HTERT RPE-1 (cell line): Measurements from ENCODE around the gene MATN4.
"Not testable (repeated sequence)": the region's sequence is repeated elsewhere in the genome, so short reads cannot be mapped to it uniquely, and the experiment has no call there.

Experiments used
- in situ Hi-C: fragments of 300-500 bp; cut with MboI; formaldehyde crosslinking; loops from 4 replicates; pipeline ENCODE4 v1.14.3; 2020; ENCODE audit warnings: low sequenced_read_pairs

MATN4 gene

GRCh38 chr20:45308117-45308778, at the start of gene MATN4:
Gene MATN4 (minus strand): TSS chr20:45308299. CDS start chr20:45305582, 2,717 bp downstream.
- in situ Hi-C loops, result no loop called here

- in situ Hi-C loops, result no loop called here
Observed at GRCh38 chr20:45355209-45356084, 47.3 kb upstream of the MATN4 start.

GRCh38 chr20:45354423-45355208, 46.5 kb upstream of the MATN4 start:
- in situ Hi-C loops, result no loop called here

- in situ Hi-C loops, result no loop called here
Observed at GRCh38 chr20:45353746-45354145, 45.6 kb upstream of the MATN4 start.

GRCh38 chr20:45352729-45353128, 44.6 kb upstream of the MATN4 start:
- in situ Hi-C loops, result no loop called here

GRCh38 chr20:45350795-45351194, 42.7 kb upstream of the MATN4 start:
- in situ Hi-C loops, result not testable (repeated sequence)

- in situ Hi-C loops, result no loop called here
Observed at GRCh38 chr20:45350217-45350616, 42.1 kb upstream of the MATN4 start.

GRCh38 chr20:45347936-45348778, 40.1 kb upstream of the MATN4 start, which contains the start of gene SDC4:
Gene SDC4 (minus strand): TSS chr20:45348424. CDS start chr20:45348384, 40 bp downstream.
- in situ Hi-C loops, result no loop called here

- in situ Hi-C loops, result no loop called here
Observed at GRCh38 chr20:45347297-45347935, 39.3 kb upstream of the MATN4 start.

- in situ Hi-C loops, result no loop called here
Observed at GRCh38 chr20:45346851-45347250, 38.8 kb upstream of the MATN4 start.

GRCh38 chr20:45346291-45346718, 38.2 kb upstream of the MATN4 start:
- in situ Hi-C loops, result no loop called here

GRCh38 chr20:45345104-45345936, 37.2 kb upstream of the MATN4 start:
- in situ Hi-C loops, result no loop called here

GRCh38 chr20:45344168-45344860, 36.2 kb upstream of the MATN4 start:
- in situ Hi-C loops, result no loop called here

GRCh38 chr20:45343532-45344167, 35.6 kb upstream of the MATN4 start:
- in situ Hi-C loops, result no loop called here

- in situ Hi-C loops, result no loop called here
Observed at GRCh38 chr20:45342855-45343531, 34.9 kb upstream of the MATN4 start.

- in situ Hi-C loops, result no loop called here
Observed at GRCh38 chr20:45341939-45342854, 34.1 kb upstream of the MATN4 start.
